Stimulated activated CD4-positive, alpha-beta T cell treated with anti-CD3 and anti-CD28 coated beads, Interleukin-1b, Interleukin-23, amount 100 ng/mL, for 48 hours (primary cell): ENCODE data around the gene SNX9.
A peak's percentile ranks its signal among the peaks of the same experiment; 100 is the strongest.
"Not testable (repeated sequence)": the region's sequence is repeated elsewhere in the genome, so short reads cannot be mapped to it uniquely, and the experiment has no call there.

Experiments
- DNase-seq: peaks from one replicate; pipeline ENCODE4 v3.0.0-alpha.2; 2020

SNX9 gene

DNA sequence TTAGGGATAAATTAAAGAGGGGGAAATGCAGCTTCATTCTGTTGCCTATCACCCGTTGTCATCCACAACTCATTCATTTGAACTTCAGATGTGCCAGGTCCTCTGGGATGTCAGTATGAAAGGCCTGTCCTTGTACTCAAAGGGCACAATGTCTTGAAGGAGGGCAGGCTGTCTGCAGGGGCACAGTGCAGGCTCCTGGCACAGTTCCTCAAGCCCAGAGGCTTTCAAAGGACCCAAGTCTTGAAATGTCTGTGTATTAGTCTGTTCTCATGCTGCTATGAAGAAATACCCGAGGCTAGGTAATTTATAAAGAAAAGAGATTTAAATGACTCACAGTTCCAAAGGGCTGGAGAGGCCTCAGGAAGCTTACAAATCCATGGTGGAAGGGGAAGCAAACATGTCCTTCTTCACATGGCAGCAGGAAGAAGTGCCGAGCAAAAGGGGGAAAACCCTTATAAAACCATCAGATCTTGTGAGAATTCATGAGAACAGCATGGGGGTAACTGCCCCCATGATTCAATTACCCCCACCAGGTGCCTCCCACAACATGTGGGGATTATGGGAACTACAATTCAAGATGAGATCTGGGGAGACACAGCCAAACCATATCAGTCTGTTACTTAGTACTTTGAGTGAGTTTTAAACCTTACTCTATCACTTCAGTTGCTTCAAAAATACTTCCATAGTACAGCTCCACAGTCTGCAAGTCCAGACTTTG is 9.4 kb downstream of the SNX9 start:
- no peak for DNase-seq

DNA sequence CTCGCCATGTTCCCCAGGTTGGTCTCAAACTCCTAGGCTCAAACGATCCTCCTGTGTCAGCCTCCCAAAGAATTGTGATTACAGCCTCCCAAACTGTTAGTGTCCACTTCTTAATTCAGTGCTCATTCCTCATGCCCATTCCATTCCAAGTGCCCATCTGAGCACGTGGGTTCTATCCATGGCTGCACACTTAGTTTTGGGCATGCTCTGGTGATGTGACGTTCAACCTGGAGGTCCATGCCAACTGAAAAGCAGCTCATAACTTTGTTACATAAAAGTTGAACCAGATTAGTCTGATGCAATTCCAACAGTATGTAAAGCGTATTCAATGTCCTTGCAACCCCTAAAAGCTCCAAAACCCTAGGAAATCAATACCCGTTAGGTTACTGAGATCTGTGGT is 11.5 kb downstream of the SNX9 start:
- no peak for DNase-seq

DNA sequence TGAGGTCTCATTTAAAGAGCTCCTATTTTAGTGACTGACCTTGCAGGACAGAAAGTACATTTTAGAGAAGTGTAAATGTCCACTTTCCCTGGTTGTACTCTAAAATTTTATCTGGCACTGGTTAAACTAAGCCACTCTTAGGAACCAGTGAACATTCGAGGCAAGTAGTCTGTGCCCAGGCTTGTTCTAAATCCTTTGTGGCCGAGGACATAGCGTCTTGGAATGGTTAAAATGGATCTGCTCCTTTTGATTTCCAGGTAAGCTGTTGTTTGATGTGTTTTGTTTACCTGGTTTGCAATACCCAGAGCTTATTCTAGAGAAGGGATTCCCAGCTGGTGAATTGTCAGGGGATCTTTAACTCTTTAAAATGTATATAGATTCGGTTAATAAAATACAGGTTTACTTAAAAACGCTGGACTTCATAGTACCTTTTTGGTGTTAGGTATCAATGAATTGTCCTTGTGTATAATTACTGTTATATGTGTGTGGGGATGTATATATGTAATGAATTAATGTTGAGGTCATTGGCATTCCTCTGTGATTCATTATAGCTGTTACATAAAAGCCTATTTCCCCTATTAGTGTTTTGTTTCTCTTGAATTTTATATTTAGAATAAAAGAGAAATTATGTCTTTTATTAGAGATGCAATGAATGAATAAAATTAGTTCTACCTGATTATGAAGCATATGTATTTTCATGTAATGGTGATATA is 15.8 kb downstream of the SNX9 start:
- no peak for DNase-seq

DNA sequence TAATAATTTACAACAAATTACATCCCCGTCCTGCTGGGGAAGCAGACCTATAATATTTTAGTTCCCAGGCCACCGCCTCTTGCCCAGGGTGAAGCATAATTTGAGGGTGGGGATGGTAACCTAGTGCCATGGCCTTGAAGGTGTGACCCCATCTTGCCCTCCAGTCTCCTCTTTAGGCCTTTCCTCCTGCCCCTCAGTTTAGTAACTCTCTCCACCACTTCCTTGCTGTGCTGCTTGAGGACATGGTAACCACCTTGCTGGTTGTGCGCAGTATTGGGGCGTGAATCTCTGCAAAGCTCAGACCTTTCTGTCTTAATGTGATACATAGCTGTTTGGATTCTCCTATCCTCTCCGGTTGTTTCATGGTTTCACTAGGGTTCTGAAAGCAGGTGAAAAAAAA is 16.6 kb downstream of the SNX9 start:
- DNase-seq = no peak

DNA sequence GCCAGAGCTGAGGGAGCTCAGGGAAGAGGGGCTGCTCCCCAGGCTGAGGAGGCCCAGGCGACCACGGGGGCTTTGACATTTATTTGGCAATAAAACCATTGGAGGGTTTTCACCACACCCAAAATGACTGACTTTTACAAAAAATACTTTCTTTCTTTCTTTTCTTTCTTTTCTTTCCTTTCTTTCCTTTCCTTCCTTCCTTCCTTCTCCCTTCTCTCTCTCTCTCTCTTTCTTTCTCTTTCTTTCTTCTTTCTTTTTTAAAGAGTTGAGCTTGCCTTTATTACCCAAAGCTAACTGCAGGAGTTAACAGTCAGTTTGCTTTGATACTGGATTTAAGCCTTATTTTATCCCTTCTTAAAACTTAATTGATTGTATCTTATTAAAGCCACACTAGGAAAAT is 17.2 kb downstream of the SNX9 start:
- DNase-seq = no peak

DNA sequence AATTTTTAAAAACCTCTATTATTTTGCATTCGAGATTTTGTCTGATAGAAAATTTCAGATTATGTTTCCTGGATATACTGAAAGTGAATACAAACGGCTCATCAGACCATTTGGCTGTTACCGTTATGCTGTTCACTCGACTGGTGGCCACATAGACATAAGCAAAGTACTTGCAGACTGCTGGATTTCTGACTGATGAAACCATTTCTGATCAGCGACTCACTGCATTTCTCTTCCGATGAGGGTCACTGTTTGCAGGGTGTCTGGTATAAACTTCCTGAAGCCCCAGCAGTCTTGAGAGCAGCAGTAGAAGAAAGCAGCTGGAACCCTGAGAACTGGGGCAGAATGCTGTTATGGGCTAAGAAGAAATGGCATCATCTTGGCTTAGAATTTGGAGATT is 17.7 kb downstream of the SNX9 start:
- no peak for DNase-seq

DNA sequence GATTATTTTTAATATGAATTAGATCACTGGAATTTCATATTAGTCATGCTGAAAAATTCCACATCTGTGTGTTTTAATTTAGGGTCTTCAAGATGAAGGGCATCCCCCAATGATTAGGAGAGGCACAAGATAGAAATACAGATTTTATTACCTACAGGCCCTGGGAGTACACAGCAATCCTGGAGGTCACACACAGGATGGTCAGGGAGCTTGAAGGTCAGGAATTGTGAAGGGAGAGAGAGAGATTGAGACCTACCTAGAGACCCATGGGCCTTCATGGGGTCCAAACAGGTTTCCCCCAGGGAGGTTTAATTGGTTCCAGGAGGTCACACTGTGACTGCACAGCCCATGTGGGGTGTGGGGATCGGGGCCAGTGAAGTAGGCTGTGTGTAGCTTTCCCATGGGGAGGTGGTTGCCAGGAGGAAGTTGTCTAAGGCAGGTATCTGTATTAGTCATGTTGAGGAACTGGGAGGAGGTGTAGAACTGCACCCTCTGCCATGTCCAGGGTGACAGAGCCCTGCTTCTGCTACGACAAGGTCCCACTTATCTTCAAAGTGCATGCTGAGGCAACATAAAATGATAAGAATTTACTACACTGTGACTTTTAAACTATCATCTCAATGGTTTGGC is 18.3 kb downstream of the SNX9 start:
- DNase-seq = no peak

DNA sequence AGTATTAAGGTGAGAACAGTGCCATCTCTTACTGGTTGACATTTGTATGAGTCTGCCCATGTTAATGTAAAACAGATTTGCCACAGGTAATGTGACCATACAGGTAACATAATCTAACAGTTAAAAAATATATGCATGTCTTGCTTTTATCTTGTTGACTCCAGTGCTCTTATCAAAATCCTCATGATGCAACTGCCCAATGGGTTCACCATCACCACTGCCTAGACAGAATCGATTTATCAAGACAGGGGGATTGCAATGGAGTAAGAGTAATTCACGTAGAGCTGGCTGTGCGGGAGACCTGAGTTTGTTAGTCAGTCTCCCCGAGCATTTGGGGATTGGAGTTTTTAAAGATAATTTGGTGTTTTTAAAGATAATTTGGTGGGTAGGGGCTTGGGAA is 19.2 kb downstream of the SNX9 start:
- no peak for DNase-seq

DNA sequence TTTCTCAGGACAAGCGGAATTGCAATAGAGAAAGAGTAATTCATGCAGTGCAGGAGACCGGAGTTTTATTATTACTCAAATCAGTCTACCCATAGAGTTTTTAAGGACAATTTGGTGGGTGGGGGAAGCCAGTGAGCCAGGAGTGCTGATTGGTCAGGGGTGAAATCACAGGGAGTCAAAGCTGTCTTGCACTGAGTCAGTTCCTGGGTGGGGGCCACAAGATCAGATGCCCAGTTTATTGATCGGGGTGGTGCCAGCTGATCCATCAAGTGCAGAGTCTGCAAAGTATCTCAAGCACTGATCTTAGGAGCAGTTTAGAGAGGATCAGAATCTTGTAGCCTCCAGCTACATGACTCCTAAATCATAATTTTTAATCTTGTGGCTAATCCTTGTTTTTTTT is 21.1 kb downstream of the SNX9 start:
- peak; percentile 27 for DNase-seq

DNA sequence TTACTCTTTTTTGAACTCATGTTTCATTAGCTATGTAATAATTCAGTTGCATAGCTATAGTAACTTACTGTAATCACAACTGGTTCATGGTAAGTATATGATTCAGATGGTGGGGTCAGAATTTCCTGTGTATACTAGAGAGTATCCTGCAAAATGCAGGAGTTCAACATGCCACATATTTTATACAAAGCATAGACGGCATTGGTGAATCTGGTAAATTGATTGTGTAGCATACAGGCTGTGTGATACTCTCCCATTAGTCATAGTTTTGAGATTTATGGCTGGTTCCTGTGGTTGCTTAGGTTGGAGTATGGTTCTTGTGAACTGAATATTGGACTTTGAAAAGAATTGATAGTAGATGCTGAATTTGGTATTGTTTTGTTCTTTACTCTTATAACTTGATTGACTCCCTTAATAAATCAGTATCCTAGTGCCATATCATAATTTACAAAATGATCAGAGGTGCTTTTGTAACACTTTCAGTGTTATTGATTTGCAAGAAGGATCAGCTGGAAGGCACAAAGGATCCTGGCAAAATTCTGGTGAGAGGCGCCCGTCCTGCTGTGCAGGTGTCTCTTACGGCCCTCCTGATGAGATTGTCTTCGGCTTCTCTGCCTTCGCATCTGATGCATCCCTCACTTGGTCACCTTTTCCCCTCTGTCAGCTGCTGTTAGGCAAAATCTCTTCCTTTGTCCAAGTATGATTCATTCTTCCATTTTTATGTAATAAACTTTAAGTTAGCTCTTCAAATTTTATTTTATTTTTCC is 22.6 kb downstream of the SNX9 start:
- DNase-seq = no peak

DNA sequence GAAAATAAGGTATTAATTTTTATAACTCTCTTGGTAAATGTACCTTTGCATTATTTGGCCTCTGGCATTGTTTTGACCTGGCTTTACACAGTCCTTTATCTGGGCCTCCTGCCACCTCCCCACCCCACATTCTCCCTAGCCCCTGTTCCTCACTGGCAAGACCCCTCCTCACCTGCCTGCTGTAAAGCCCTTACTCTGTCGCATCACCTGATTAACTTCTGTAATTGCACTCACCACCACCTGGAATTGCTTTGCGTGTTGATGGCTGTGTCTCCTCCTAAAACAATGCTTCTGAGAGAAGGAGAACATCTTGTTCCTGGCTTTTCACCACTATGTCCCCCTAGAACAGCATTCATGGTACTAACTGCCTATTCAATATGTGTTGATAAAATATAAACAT is 24.8 kb downstream of the SNX9 start:
- DNase-seq = no peak

DNA sequence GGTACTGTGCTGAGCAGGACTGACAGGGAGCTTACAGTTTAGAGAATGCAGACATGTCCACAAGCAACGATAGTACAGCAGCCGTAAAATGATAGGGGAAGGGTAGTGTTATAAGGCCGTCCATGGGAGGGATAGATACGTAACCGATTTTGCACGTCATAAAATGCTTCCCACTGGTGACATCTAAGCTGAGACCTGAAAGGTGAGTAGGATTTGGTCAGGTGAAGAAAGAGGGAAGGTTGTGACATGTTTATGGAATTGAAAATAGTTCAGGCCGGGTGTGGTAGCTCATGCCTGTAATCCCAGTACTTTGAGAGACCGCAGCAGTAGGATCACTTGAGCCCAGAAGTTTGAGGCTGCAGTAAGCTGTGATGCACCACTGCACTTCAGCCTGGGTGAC is 25.6 kb downstream of the SNX9 start:
- no peak for DNase-seq

DNA sequence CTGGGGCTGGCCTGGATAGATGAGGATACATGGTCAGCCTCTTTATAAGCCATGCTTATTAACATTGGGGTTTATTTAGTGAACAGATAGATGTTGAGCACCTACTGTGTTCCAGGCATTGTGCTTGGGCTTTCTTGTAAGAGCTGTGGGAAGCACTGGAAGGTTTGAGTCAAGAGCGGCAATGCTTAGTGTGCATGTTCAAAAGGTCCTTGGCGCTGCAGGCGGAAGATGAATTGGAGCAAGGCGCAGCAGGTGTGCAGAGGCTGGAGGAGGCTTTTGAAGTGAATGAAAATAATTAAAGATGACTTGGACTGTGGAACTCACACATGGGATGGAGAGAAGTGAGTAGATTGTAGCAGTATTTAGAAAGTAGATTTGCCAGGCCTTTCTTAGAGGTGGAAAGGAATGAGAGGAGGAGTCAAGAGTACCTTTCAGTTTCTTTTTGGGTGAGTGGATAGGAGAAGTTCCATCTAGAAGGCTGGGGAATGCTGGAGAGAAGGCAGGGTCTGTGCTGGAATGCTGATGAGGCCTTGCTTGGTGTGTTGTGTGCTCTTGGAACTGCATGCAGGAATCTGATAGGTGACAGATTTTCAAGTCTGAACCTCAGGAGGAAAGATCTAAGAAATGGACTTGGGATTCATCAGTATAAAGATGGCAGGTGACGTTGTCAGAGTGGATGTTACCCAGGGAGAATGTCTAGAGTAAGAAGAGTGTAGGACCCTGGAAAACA is 26.4 kb downstream of the SNX9 start:
- DNase-seq = no peak

DNA sequence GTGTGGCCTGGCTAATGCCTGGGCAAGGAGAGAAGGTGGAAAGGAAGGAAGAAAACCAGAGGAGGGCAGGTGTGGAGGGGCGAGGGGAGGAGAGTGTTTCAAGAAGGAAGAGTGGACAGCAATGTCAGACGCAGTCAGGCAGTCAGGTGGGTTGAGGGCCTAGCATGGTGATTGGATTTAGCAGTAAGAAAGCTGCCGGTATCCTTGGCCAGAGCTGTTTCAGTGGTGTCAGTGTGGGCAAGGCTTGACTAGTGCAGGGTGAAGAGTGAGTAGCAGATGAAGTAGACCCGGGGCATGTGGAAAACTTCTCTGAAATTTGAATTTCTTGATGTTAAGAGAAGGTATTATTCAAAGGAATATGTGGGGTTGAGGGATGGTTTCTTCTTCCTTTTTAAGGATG is 27.0 kb downstream of the SNX9 start:
- no peak for DNase-seq

DNA sequence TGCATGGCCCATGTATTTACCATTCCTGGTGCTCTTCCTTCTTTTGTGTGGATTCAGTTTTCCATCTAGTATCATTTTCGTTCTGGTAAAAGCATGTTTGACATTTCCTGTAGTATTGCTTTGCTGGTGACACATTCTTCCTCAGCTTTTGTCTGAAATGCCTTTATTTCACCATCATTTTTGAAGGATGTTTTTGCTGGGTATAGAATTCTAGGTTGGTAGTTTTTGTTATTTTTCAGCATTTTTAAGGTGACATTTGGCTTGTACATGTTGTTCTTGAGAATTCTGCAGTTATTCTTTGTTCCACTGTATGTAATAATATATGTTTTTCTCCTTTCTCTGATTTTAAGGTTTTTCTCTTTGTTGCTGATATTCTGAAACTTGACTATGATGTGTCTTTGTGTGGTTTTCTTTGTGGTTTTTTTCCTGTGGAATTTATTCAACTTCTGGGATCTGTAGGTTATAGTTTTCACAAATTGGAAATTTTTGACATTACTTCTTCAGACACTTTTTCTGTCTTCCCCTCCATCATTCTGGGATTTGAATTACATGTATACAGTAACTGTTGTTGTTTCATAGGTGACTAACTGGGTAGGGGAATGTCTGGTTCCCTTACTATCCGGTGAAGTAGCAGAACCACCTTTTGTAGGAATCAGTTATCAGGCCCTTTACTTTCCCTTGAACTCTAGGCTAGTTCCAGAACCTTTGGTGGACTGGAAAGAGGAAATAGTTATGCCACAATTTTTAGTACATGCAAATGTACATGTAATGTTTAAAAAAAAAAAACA is 30.2 kb downstream of the SNX9 start:
- no peak for DNase-seq

DNA sequence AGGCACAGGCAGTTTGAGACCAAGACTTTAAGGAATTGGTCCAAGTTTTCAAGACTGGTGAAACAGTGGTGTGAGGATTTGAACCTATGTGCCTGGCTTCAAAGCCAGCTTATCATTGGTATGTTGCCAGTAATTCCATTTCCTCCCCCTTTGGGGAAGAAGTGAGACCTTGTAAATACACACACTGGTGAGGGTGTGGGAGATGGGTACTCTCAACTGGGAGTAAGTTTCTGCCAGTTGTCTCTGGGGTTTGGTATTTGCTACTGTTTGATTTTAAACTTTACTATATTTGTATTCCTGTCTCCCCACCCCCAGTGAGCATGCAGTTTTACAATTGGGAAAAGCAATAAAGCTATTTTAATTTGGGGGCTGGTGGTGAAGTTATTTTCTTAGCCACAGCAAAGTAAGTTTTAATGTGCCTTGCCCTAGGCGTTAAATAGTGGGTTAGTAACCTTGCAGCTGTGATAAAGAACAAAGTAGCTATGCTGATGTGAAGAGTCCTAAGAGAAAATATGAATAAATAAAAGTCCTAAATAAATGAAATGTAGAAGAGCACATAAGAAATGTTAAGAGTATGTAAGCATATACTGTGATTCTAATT is 31.0 kb downstream of the SNX9 start:
- DNase-seq = no peak

DNA sequence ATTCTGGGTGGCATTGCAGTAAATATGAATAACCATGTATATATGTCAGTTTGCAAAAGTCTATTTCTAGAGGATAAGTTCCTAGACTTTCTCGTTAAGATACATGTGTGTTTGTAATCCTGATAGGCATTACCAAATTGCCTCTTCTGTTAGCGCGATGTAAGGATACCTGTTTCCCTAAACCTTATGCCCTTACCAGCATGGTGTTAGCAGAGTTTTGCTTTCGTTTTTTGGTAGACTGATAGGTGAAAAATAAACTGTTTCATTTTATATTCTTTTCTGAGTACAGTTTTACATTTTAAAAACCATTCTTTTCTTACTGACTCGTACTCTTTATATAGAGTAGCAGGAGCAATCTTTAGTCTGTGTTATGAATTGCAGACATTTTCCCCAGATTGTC is 32.3 kb downstream of the SNX9 start:
- DNase-seq = no peak

DNA sequence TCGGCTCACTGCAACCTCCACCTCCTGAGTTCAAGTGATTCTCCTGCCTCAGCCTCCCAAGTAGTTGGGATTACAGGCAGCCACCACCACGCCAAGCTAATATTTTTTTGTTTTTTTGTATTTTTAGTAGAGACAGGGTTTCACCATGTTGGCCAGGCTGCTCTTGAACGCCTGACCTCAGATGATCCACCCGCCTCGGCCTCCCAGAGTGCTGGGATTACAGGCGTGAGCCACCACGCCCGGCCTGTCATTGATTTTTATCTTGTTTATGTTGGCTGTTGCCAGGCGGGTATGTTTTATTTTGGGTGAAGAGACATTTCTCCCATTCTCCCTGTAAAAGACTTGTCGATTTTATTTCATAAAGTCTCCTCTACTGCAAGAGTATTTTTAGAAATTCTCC is 32.8 kb downstream of the SNX9 start:
- DNase-seq = not testable (repeated sequence)

DNA sequence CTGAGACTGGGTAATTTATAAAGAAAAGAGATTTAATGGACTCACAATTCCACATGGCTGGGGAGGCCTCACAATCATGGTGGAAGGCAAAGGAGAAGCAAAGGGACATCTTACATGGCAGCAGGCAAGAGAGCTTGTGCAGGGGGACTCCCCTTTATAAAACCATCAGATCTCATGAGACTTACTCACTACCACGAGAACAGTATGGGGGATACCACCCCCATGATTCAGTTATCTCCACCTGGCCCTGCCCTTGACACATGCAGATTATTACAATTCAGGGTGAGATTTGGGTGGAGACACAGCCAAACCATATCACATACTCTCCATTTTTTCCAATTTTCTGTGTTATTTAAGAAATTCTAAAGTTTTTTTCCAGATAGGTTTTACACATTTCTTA is 35.6 kb downstream of the SNX9 start:
- DNase-seq = not testable (repeated sequence)

DNA sequence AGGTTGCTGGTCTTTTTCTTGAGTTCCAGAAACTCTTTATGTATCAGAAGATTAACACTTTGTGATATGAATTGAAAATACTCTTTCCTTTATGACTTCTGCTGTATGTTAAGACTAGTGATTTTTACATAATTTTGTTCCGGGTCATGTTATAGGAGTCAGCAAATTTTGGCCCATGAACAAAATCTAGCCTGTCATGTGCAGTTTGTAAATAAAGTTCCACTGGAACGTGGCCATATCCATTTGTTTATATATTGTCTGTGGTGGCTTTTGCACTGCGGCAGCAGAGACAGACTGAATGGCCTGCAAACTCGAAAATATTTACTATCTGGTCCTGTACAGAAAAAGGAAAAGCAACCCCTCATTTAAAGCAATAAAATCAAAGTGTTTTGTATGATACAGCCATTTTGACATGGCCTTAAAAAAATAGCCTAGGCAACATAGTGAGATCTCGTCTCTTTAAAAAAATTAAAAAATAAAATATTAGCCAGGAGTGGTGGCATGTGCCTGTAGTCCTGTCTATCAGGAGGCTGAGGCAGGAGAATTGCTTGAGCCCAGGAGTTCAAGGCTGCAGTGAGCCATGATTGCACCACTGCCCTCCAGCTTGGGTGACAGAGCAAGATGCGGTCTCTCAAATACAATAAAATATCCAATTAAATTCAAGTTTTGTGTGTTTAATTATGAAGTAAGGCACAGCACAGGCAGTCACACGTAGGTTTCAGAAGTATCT is 36.9 kb downstream of the SNX9 start:
- DNase-seq = no peak

DNA sequence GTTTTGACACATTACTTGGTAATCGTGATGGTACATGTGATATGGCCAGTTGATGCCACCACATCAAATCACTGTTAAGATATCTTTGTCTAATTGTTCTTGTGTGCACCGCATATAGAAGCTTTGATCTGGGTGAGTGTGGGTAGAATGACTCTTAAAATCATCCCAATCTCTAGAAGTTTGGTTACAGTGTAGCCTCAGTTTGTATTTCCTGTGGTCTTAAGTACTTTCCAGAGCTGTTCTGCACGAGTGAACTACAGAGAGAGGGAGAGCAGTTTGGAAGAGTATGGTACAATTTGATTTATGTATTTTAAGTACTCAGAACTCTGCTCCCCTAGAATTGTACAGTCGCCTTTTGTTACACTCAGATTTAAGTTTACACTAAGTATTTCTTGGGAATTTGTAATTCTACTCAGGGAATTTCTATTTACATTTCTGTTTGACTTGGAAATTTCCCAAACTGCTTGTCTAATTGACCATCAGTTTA is 37.5 kb downstream of the SNX9 start:
- DNase-seq = peak; percentile 25
